GDM1 (cell line): ENCODE measurements around the gene MAP4K4.

ENCODE experiments used
- DNase-seq: peaks from one replicate; lab custom pipeline; 2025; lab: John Stamatoyannopoulos, UW

The MAP4K4 gene

DNA sequence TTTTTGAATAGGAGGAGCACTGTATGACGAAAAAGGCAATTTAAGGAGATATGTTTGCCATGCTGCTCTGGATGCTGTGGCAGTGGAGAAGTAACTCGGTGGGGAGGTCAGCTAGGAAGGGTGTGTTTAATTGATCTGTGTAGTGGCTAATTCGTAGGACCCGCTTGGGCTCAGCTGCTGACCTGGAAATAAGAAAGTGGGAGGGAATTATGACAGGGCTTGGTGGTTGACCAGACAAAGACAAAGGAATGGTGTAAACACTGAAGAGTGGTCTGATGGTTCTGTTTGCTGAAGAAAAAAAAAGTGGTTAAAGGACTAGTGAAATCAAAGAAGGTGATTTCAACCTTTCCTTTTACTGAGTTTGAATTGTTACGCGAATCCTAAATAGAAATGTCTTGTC is 146.0 kb downstream of the MAP4K4 start:
- DNase-seq: no peak

DNA sequence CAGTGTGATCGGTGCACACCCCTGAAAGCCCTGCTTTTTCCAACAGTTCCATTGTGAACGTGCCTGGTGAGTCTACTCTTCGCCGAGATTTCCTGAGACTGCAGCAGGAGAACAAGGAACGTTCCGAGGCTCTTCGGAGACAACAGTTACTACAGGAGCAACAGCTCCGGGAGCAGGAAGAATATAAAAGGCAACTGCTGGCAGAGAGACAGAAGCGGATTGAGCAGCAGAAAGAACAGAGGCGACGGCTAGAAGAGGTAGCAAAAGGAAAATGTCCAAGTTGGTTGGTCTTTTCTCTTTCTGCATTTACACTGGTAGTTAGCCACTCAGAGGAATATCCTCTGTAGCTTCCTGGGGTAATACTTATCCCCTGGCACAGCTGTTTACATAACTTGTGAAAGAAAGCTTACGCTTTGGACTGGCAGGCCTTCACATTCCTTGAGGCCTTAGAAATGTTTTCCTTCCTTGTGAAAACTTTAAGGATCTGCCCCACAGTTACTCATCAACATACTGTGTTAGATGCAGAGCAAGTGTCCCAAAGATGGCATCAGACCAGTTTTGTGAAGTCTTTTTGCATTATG is 146.6 kb downstream of the MAP4K4 start:
- DNase-seq: no peak

DNA sequence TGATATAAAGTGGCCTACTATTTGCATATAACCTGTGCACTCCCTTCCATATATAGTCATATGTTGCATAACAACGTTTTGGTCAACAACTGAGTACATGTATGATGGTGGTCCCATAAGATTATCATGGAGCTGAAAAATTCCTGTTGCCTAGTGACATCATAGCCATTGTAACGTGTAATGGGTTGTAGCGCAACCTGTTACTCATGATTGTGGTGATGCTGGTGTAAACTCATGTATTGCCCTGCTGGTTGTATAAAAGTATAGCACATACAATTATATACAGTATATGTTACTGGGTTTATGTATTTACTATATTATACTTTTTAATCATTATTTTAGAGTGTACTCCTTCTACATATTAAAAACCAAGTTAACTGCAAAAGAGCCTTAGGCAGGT is 149.5 kb downstream of the MAP4K4 start:
- DNase-seq: no peak

DNA sequence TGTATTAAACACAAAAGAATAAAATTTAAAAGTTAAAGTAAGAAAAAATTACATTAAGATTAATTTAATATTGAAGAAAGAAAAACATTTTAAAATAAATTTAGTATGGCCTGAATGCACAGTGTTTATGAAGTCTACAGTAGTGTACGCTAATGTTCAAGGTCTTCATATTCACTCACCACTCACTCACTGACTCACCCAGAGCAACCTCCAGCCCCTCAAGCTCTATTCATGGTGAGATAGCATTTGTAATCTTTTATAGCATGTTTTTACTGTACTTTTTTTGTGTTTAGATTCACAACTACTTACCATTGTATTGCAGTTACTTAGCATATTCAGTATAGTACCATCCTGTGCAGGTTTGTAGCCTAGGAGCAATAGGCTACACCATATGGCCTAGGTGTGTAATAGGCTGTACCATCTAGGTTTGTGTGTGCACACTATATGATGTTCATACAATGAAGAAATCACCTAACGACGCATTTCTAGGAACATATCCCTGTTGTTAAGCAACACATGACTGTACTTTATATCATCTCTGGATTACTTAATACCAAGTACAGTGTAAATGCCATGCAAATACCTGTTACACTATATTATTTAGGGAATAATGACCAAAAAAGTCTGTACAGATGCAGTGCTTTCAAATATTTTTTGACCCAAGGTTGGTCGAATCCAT is 150.3 kb downstream of the MAP4K4 start:
- DNase-seq: no peak

DNA sequence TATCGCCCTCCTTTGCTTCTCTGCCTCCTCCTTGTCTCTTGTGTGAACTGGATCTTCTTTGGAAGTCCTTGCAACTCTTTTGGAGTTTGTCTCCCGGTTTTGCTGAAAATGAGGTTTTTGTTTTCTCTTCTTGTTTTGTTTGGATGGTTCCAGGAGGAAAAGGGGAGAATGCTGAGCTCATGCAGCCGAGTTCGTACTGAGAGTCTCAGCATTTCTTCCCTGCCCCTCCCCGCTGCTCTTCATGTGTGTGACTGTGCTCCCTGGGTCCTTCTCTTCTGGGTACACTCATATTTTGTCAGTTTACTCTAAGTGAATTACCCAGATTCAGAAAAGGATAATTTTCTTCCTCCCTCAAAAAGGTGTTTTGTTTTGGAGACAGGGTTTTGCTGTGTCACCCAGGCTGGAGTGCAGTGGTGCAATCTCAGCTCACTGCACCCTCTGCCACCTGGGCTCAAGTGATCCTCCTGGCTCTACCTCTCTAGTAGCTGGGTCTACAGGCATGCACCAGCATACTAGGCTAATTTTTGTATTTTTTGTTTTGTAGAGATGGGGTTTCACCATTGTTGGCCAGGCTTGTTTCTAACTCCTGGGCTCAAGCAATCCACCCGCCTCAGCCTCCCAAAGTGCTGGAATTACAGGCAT is 151.4 kb downstream of the MAP4K4 start:
- no peak for DNase-seq

DNA sequence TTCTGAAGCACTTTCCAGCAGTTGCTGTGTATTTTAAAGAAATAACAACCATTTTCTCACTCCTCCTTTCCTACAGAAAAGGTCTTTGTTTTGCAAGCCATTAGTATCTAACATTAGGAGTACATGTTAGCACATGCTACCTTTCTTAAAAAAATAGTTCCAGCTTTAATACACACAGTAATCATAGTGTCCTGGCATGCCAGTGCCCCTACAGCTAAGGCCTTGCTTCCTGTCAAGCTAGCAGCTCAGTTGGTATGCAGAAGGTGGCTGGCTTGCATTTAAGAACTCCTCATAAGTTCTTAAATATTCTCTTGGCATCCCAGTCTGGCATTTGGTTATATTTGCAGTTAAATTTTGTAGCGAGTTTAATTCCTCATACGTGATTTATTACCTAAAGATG is 152.9 kb downstream of the MAP4K4 start:
- no peak for DNase-seq

DNA sequence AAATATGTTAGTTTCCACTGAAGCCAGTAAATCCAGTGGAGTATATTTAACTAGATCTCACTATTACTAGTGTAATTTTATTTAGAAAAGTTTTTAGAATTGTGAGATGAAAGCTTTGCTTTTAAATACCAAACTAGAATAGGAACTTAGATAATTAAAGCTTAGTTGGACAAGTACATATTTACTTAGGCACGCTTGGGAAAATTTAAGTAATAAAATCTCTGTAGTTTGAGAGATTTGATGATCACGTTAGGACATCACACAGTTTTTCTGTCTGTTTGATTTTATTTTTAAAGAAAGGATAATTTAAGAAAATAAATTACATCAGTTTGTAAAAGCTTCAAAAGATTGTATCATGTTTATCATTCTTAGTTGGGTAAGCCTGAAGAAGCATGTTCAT is 153.5 kb downstream of the MAP4K4 start:
- no peak for DNase-seq

DNA sequence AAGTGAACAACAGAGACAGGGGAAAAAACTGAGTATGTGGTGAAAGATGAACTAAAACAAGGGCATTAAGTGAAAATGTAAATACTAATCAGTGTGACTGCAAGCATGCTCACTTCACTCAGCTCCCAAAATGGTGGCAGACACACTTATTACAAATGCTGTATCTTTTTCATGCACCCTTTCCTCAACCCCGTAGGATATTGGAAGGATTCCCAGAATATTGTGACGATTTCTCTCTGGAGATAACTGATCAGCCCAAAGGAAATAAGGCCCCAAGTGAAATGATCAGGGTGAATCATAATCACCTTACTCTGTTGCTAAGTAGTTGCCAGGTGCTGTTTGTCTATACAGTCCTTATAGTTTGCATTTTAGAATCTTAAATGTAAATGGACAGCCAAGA is 155.3 kb downstream of the MAP4K4 start:
- no peak for DNase-seq

DNA sequence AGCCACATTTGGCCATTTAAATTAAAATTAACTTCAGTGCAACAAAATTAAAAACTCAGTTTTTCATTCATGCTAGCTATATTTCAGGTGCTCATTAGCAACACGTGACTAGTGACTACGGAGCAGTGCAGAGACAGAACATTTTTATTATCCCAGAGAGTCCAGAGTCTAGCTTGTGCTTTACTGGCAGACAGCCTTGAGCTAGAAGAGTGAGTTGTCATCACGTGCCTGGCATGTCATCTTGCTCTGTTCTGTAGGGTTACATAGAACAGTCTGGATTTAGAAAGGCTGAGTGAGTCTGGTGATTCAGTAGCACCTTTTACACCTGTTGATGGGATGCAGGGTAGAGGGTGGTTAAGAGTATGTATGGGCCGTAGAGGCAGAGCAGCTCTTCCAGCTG is 157.4 kb downstream of the MAP4K4 start:
- DNase-seq: no peak

DNA sequence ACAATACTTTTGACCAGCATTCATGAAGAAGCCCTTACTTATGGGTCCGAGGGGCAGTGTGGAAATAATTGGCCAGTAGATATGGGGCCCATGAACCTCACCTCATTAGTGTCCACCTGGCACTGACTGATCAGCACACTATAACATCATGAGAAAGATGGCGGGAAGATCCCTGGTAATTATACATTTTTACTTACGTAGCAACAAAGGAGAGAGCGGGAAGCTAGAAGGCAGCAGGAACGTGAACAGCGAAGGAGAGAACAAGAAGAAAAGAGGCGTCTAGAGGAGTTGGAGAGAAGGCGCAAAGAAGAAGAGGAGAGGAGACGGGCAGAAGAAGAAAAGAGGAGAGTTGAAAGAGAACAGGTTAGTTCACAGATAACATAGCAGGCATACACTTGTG is 158.3 kb downstream of the MAP4K4 start:
- DNase-seq: no peak

DNA sequence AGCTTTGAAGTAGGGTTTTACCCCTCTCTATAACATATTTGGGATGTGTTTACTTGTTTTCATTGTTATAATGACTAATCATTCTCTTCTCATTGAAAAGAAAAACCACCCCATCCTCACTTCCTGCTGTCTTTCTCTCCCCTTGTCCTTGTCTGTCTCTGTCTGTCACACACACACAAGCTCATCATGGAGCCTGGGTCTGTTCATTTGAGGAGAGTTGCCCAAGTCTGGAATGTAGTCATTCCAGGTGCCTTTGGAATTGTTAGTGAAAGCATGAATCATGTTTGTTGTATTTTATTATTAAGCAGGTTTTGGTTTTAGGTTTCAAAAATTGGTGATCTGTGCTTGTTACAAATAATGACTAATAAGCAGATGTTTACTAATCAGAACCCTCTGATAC is 160.7 kb downstream of the MAP4K4 start:
- DNase-seq: no peak

DNA sequence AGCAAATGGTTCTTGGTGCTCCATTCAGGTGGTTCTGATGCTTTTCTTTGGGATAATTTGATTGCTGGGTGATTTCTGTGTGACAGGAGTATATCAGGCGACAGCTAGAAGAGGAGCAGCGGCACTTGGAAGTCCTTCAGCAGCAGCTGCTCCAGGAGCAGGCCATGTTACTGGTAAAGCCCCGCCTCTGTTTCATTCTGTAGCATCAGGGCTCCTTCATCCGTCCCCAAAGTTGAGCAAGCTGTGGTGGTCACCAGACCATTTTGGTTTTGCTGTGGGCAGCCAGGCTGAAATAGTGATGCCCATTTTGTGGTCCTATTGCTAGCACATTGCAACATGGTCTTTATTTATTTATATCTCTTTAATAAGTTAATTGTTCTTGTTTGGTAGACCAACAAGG is 161.4 kb downstream of the MAP4K4 start:
- DNase-seq: no peak

DNA sequence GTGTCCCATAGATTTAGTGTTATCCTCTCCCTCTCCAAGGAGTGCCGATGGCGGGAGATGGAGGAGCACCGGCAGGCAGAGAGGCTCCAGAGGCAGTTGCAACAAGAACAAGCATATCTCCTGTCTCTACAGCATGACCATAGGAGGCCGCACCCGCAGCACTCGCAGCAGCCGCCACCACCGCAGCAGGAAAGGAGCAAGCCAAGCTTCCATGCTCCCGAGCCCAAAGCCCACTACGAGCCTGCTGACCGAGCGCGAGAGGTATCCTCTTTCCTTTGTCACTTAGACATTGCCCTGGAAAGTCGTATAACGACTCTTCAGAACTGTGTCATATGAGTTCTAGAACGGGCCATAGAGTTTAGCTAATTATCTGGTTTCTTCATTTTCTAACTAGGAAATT is 162.1 kb downstream of the MAP4K4 start:
- no peak for DNase-seq

DNA sequence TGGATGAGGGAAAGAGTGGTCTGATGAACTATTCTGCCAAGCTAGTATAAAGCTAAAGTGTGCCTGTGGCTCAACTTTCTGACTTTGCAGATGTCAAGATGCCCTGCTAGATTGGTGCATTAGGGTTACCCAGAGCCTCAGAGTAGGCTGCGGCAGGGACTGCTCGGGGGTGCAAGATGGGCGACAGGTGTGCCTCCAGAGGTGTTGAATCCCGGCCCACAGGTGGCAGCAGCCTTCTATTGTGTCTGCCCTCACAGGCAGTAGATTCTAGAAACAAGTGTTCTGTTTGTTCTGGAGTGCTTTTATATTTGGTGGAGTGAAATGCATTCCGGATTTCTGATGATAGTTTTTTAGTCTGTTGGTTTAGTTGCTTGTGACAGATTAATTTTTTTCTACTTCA is 162.7 kb downstream of the MAP4K4 start:
- DNase-seq: no peak

DNA sequence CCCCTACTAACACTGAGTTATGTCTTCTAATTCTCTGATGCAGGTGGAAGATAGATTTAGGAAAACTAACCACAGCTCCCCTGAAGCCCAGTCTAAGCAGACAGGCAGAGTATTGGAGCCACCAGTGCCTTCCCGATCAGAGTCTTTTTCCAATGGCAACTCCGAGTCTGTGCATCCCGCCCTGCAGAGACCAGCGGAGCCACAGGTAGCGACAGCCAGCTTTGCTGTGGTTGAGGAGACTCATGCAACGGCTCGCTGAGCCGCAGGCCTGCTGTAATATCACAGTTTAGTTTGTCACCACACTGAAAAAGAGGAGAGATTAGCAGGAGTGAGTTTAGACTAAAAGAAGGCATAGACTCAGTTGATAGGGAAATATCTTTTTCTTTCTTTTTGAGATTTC is 163.3 kb downstream of the MAP4K4 start:
- no peak for DNase-seq

DNA sequence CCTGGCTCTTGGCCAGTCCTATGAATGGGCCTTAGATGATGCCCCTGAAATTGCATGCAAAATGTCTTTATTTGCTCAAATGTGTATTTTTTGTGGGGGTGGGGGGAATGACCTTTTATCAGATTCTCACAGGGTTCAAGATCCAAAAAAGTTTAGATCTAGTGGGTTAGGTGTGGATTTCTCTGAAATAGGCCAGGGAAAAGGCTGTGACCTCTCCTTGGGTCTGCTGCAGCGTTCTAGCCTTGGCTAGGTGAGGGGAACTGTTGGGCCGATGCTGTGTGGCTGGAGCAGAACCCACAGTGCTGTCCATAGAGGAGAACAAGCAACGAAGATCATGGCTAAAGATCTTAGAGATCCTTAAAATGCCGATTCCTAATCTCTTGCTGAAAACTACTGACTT is 163.9 kb downstream of the MAP4K4 start:
- no peak for DNase-seq

DNA sequence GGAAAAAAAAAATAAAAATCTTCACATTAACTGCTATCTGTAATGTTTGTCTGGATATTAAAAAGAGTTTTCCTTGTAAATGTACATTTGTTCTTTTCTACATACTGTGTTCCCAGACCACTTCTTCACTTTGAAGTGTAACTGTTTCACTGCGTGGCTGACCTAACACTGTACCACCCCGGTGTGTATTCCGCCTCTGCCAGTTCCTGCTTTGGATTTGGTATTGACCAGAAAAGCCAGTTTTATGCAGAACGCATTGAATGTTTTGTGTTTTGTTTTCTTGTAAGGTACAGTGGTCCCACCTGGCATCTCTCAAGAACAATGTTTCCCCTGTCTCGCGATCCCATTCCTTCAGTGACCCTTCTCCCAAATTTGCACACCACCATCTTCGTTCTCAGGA is 166.0 kb downstream of the MAP4K4 start:
- DNase-seq: no peak

DNA sequence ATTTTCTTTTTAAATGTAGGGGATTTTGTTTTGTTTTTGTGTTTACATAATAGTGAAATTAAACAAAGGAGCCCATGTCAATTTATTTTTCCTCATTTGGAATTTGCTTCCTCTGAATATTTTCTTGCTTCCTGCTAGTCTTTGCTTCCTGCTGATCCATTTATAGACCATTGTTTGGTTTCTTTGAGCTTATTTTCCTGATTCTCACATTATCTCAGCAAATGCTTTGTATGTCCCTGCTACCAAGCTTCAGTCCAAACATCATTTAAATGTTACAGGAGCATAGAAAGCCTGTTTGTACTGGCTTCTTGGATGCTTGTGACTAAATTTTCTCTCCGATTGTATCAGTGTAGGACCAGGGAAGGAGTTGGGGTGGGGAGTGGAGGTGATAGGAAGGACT is 166.9 kb downstream of the MAP4K4 start:
- DNase-seq: no peak

DNA sequence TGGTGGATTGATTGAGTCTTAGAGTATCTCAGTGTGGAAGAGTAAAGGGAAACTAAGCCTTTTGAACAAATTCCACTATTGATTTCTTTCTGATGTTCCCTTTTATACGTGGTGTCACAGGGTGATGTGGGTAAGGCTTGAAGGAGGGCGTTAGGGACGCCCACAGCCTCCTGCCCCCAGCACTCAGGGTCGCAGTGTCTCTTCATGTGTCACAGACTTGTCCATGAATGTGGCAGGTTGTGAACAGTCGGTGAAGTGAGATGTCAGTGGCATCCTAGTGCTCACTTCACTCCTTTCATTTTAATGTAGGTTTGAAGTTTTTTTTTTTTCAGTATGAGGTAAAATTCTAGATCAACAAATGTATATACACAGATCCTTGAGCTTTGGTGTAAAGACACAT is 171.0 kb downstream of the MAP4K4 start:
- no peak for DNase-seq

DNA sequence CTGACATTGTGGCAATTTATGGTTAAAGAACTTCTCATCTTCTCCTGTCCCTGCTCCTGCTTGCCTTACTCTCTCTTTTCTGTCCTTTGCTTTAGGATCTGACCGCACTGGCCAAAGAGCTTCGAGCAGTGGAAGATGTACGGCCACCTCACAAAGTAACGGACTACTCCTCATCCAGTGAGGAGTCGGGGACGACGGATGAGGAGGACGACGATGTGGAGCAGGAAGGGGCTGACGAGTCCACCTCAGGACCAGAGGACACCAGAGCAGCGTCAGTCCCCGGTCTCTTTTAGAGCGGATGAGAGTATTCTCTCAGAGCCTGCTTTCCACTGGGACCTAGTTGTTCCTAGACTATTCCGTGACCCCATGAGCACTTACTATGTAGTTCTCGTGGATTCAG is 172.0 kb downstream of the MAP4K4 start:
- DNase-seq: no peak

DNA sequence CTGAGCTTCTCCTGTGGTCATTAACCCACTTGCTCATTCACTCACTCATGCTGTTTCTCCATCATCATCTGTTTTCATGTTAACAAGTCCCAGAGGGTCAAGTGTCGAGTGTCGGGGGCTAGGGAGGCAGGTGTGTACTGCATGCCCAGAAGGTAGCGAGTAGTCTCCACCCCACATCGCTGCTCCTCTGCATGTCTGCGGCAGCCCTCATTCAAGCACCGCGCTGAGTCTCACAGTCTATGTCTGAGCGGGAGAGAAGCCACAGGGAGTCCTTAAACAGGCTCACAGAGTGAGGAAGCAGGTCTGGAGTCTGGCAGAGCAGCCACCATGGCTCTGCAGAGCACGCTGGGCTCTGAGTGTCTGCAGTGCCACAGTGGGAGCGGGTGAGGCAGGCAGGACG is 172.9 kb downstream of the MAP4K4 start:
- no peak for DNase-seq

DNA sequence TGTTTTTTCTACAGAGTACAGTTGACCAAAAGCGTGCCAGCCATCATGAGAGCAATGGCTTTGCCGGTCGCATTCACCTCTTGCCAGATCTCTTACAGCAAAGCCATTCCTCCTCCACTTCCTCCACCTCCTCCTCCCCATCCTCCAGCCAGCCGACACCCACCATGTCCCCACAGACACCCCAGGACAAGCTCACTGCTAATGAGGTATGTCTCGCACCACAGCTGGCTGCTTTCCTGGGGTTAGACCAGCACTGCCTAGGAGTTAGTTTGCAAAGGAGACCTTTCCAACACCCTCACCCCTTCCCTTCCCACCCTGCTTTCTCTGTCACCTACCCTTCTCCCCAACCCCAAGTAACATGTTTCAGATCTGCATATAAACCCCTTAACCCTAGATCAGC is 174.0 kb downstream of the MAP4K4 start:
- DNase-seq: no peak

DNA sequence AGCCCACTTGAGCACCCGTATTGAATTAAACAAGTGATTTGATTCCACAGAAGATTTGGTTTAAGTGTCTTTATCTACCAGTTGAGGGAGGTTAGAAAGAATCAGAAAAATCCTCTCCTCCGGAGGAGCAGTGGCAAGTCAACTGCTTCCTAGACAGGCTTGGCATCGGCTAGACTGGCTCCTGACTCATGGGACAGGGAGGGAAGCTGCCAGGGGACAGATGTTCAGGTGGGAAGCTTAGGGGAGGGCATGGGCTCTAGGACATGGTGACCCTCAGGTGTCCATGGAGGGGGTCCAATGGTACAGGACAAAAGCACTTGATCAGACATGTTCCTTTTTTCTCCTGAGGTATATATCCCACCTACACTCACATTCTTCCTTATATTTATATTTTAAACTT is 175.0 kb downstream of the MAP4K4 start:
- no peak for DNase-seq

DNA sequence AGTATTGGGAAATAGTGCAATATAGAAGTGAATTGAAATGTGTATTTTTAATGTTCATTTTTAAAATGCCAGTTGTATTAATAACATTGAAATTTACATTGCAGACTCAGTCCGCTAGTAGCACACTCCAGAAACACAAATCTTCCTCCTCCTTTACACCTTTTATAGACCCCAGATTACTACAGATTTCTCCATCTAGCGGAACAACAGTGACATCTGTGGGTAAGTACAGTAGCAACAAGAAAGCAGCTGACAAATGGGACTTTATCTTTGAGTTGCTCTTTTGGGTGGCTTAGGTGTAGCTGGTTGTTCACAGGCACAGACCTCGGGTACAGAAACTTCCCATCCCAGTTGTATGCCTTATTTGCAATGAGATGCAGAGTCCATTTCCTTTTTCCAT is 176.0 kb downstream of the MAP4K4 start:
- DNase-seq: no peak
